HG02840 (cell line): ENCODE data around the gene ACBD7.

Experiments
- ATAC-seq: cut with Tn5 transposase; IDR thresholded peaks from one replicate; pipeline ENCODE4 v1.9.1; 2021; ENCODE audit warnings: mild to moderate bottlenecking, moderate library complexity, moderate number of reproducible peaks; ENCODE audit not compliant: unreplicated experiment, low FRiP score

ACBD7 gene

DNA sequence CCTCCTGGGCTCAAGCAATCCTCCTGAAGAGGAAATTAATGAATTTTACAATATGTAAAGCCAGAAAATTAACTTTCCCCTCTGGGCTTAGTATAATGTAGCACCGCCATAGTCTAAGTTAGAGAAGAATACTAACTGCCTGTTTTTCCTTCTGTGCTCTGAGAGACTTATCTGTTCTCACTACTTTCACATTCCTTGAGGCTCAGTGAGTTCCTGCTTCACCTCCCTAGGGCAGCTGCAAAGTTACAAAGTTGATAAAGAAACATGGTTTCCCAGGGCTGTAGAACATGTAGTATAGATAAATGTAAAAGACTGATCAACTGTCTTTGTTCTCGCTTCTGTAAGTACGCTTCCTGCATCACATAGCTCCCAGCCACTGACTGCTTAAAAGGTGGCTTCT is 60.8 kb downstream of the ACBD7 start:
- ATAC-seq, result no peak
